ENCODE measurements around the gene BOD1L1. TPM values are rescaled to one million over a fixed set of nuclear protein-coding genes. Genes with fewer than 3 reads are reported as not detected.
"Not testable (repeated sequence)": the region's sequence is repeated elsewhere in the genome, so short reads cannot be mapped to it uniquely, and the experiment has no call there.

The BOD1L1 gene
- total RNA-seq, 1 experiment from 2014 or later = 17.5 TPM

GRCh38 chr4:13618212-13618806, 9.2 kb downstream of the BOD1L1 start:
- DNase-seq (ENCODE audit: low read depth) = no peak

GRCh38 chr4:13617801-13618200, 9.7 kb downstream of the BOD1L1 start:
- DNase-seq (ENCODE audit: low read depth) = no peak

- DNase-seq (ENCODE audit: low read depth) = no peak
These were observed 10.9 kb downstream of the BOD1L1 start for GRCh38 chr4:13616597-13616996.

- DNase-seq (ENCODE audit: low read depth) = no peak
These were observed 12.4 kb downstream of the BOD1L1 start for GRCh38 chr4:13615161-13615560.

GRCh38 chr4:13612569-13612968, 15.0 kb downstream of the BOD1L1 start:
- DNase-seq (ENCODE audit: low read depth) = no peak

GRCh38 chr4:13611283-13611842, 16.2 kb downstream of the BOD1L1 start:
- DNase-seq (ENCODE audit: low read depth) = no peak

- no peak for DNase-seq (ENCODE audit: low read depth)
These were observed 22.2 kb downstream of the BOD1L1 start for GRCh38 chr4:13605330-13605729.

- DNase-seq (ENCODE audit: low read depth) = no peak
These were observed 25.7 kb downstream of the BOD1L1 start for GRCh38 chr4:13601848-13602247.

- DNase-seq (ENCODE audit: low read depth) = no peak
These were observed 26.5 kb downstream of the BOD1L1 start for GRCh38 chr4:13601048-13601447.

- no peak for DNase-seq (ENCODE audit: low read depth)
These were observed 28.4 kb downstream of the BOD1L1 start for GRCh38 chr4:13599159-13599558.

GRCh38 chr4:13597604-13598003, 29.9 kb downstream of the BOD1L1 start:
- no peak for DNase-seq (ENCODE audit: low read depth)

- no peak for DNase-seq (ENCODE audit: low read depth)
These were observed 30.4 kb downstream of the BOD1L1 start for GRCh38 chr4:13597141-13597540.

GRCh38 chr4:13592220-13592619, 35.3 kb downstream of the BOD1L1 start:
- no peak for DNase-seq (ENCODE audit: low read depth)

GRCh38 chr4:13590766-13591165, 36.8 kb downstream of the BOD1L1 start:
- no peak for DNase-seq (ENCODE audit: low read depth)

- DNase-seq (ENCODE audit: low read depth) = no peak
These were observed 38.6 kb downstream of the BOD1L1 start for GRCh38 chr4:13588954-13589353.

- DNase-seq (ENCODE audit: low read depth) = no peak
These were observed 43.0 kb downstream of the BOD1L1 start for GRCh38 chr4:13584481-13584880.

- DNase-seq (ENCODE audit: low read depth) = no peak
These were observed 47.5 kb downstream of the BOD1L1 start for GRCh38 chr4:13580036-13580435.

- no peak for DNase-seq (ENCODE audit: low read depth)
These were observed 49.9 kb downstream of the BOD1L1 start for GRCh38 chr4:13577660-13578059.

GRCh38 chr4:13570916-13571315, 56.6 kb downstream of the BOD1L1 start:
- no peak for DNase-seq (ENCODE audit: low read depth)

- DNase-seq (ENCODE audit: low read depth) = no peak
These were observed 60.4 kb downstream of the BOD1L1 start for GRCh38 chr4:13567125-13567524.

GRCh38 chr4:13562876-13563275, 64.6 kb downstream of the BOD1L1 start:
- DNase-seq (ENCODE audit: low read depth) = no peak

GRCh38 chr4:13561673-13562072, 65.9 kb downstream of the BOD1L1 start:
- no peak for DNase-seq (ENCODE audit: low read depth)

GRCh38 chr4:13560111-13560510, 67.4 kb downstream of the BOD1L1 start:
- not testable (repeated sequence) for DNase-seq (ENCODE audit: low read depth)

GRCh38 chr4:13559413-13559812, 68.1 kb downstream of the BOD1L1 start:
- peak; percentile 67 for DNase-seq (ENCODE audit: low read depth)
